Spleen (tissue), 11 donors: ENCODE results near the gene TENM4. TPM values are rescaled to one million over a fixed set of nuclear protein-coding genes. Genes with fewer than 3 reads are reported as not detected.

Source experiments
- DNase-seq: peaks from one replicate; pipeline ENCODE4 v3.0.0-alpha.2; 2020
- H3K27ac ChIP-seq, 8 donors: fragments of 200-600 bp; sonication (generic) in 7 of 8; 1 replicate in 4 of 8; 2 replicates in 4 of 8; pipeline versions ENCODE4 v1.5.0 to v1.8.0; 2016 to 2021; ENCODE audit warnings: inconsistent platforms in 4 of 8, mild to moderate bottlenecking in 4 of 8, moderate library complexity in 1 of 8
- H3K27me3 ChIP-seq, 7 donors: fragments of 200-600 bp; sonication (generic) in 6 of 7; replicated peaks in 1 of 7; 1 replicate in 4 of 7; 2 replicates in 3 of 7; pipeline versions ENCODE4 v1.5.0 to v1.8.0; 2016 to 2021; ENCODE audit warnings: inconsistent platforms in 3 of 7, mild to moderate bottlenecking in 1 of 7
- H3K36me3 ChIP-seq, 6 donors: fragments of 200-600 bp; sonication (generic) in 5 of 6; 1 replicate in 4 of 6; 2 replicates in 2 of 6; pipeline versions ENCODE4 v1.5.0 to v1.8.0; 2016 to 2021; ENCODE audit warnings: inconsistent platforms in 2 of 6
- H3K4me1 ChIP-seq, 6 donors: fragments of 200-600 bp; sonication (generic) in 5 of 6; 1 replicate in 3 of 6; 2 replicates in 3 of 6; pipeline versions ENCODE4 v1.5.0 to v1.8.0; 2016 to 2021; ENCODE audit warnings: inconsistent platforms in 3 of 6
- H3K4me3 ChIP-seq, 8 donors: fragments of 200-600 bp; sonication (generic) in 7 of 8; 1 replicate in 4 of 8; 2 replicates in 4 of 8; pipeline versions ENCODE4 v1.5.0 to v1.8.0; 2016 to 2021; ENCODE audit warnings: inconsistent platforms in 4 of 8, mild to moderate bottlenecking in 4 of 8, moderate library complexity in 2 of 8
- H3K9me3 ChIP-seq, 8 donors: fragments of 200-600 bp; sonication (generic) in 7 of 8; 1 replicate in 4 of 8; 2 replicates in 4 of 8; pipeline versions ENCODE4 v1.5.0 to v1.8.0; 2016 to 2021; ENCODE audit warnings: inconsistent platforms in 4 of 8
- CTCF ChIP-seq, 11 experiments: fragments of 200-600 bp in 7 of 11; fragments of 450-650 bp in 4 of 11; sonication (generic) in 4 of 11; IDR thresholded peaks in 8 of 11; conservative IDR thresholded peaks in 3 of 11; 1 replicate in 7 of 11; 2 replicates in 4 of 11; pipeline versions ENCODE4 v1.4.0 to v1.8.0; 2016 to 2021; ENCODE audit warnings: antibody characterized with exemption in 11 of 11, inconsistent platforms in 4 of 11, mild to moderate bottlenecking in 1 of 11
- POLR2A ChIP-seq, 3 donors: fragments of 450-650 bp; IDR thresholded peaks; one replicate each; pipeline ENCODE4 v1.5.1; 2017; ENCODE audit warnings: antibody characterized with exemption in 3 of 3, mild to moderate bottlenecking in 1 of 3
- POLR2AphosphoS5 ChIP-seq, 3 donors: sonication (generic); formaldehyde crosslinking; IDR thresholded peaks; one replicate each; pipeline ENCODE4 v1.5.1; 2017; ENCODE audit warnings: antibody characterized with exemption in 3 of 3
- WGBS, 5 donors: extraction: QIAGEN DNeasy Blood & Tissue Kit in 3 of 5; methylation state at CpG; one replicate each; pipeline versions ENCODE4 v1.1.5 to v1.1.7; 2013 to 2018; 5-methylcytosine and 5-hydroxymethylcytosine counted together
- intact Hi-C: fragments of 100-400 bp; cut with DNase I; formaldehyde crosslinking; loops from one replicate; pipeline ENCODE4 v1.15.0; 2023; ENCODE audit warnings: low total_unique reads
- polyA plus RNA-seq, 3 donors: library from polyadenylated mRNA; stranded (reverse); fragments of 200-250 nt; gene quantifications; one replicate each; pipeline ENCODE4 v1.2.1, GENCODE V29; 2013
- total RNA-seq, 7 donors: library from RNA; depleted of rRNA in 3 of 7; stranded (reverse); fragments of >200 nt in 3 of 7; fragmentation: NEBNext Ultra II Directional in 4 of 7; extraction: Animal tissue kit (Norgen Biotek cat#: 25700) in 4 of 7; gene quantifications; one replicate each; pipeline versions ENCODE4 v1.1.0 to v1.2.1, GENCODE V29; 2016 to 2021
- donor health status: healthy with polysubstance abuse.
- donor health status: DM: no; HTN: no; CAD: no; lungs with moderate emphysema.
- donor health status: DM: no; HTN: no; CAD: no.
- donor health status: Bipolar disorder and iron deficiency.
- donor health status: healthy.
- donor health status: DM: no; HTN: no; CAD: no.
- donor health status: DM: yes; HTN: yes; CAD: no.

TENM4 gene
- total and polyA plus RNA-seq, 10 donors = 0.09 to 4.5 (median 1.2) TPM

GRCh38 chr11:79077702-79078330, 363.0 kb downstream of the TENM4 start:
- intact Hi-C loops = loop anchor here (10.0 kb wide), 1 partner anchor 433 kb away; no protein-coding TSS in a partner anchor
- H3K4me3 ChIP-seq = no peak overlapping the region
- H3K4me1 ChIP-seq = no peaks in the 10 kb centered on the region
- TF ChIP-seq POLR2A (IDR thresholded peaks at IDR 0.05) (no peak), POLR2AphosphoS5 (IDR thresholded peaks at IDR 0.05) (no peak), CTCF (IDR thresholded peaks at IDR 0.05 in 8 of 11, conservative IDR thresholded peaks at IDR 0.05 in 3 of 11) (no peak)
- 45 to 69% (median 58%) methylated on average over 9 of the region's 9 CpGs for WGBS, 5 donors
- no peaks in the 10 kb centered on the region for H3K27me3 ChIP-seq
- H3K27ac ChIP-seq = no peak overlapping the region
- no peaks in the 10 kb centered on the region for H3K9me3 ChIP-seq
- H3K36me3 ChIP-seq = no peaks in the 10 kb centered on the region
- no peak for DNase-seq

- intact Hi-C loops = loop anchor here (10.0 kb wide), 1 partner anchor 432 kb away; no protein-coding TSS in a partner anchor
- 62 to 72% (median 69%) methylated on average over 4 of the region's 4 CpGs for WGBS, 5 donors
- Histone ChIP-seq H3K4me1 (no peaks in the 10 kb centered on the region), H3K27me3 (no peaks in the 10 kb centered on the region), H3K36me3 (no peaks in the 10 kb centered on the region), H3K4me3 (no peak overlapping the region), H3K9me3 (no peaks in the 10 kb centered on the region), H3K27ac (no peak overlapping the region)
- DNase-seq = no peak
- no peak for TF ChIP-seq POLR2AphosphoS5 (IDR thresholded peaks at IDR 0.05)
- peak in 10 of 11 experiments; percentile 13 to 68 (median 46) for TF ChIP-seq CTCF (IDR thresholded peaks at IDR 0.05 in 8 of 11, conservative IDR thresholded peaks at IDR 0.05 in 3 of 11)
These were observed 364.2 kb downstream of the TENM4 start for GRCh38 chr11:79076526-79077115.

GRCh38 chr11:79074547-79074946, 366.3 kb downstream of the TENM4 start:
- TF ChIP-seq POLR2A (IDR thresholded peaks at IDR 0.05) = no peak
- TF ChIP-seq CTCF (IDR thresholded peaks at IDR 0.05 in 8 of 11, conservative IDR thresholded peaks at IDR 0.05 in 3 of 11) = no peak
- no peak for TF ChIP-seq POLR2AphosphoS5 (IDR thresholded peaks at IDR 0.05)

GRCh38 chr11:79071190-79071589, 369.6 kb downstream of the TENM4 start:
- no peaks in the 10 kb centered on the region for H3K4me1 ChIP-seq
- H3K27me3 ChIP-seq = peaks cover 0 to 9% (median 0%) of the 10 kb centered on the region in 7 donors
- TF ChIP-seq CTCF (IDR thresholded peaks at IDR 0.05 in 8 of 11, conservative IDR thresholded peaks at IDR 0.05 in 3 of 11) (no peak), POLR2A (IDR thresholded peaks at IDR 0.05) (no peak), POLR2AphosphoS5 (IDR thresholded peaks at IDR 0.05) (no peak)
- DNase-seq = no peak
- intact Hi-C loops = loop anchor here (10.0 kb wide), 1 partner anchor 426 kb away; no protein-coding TSS in a partner anchor
- H3K9me3 ChIP-seq = no peaks in the 10 kb centered on the region
- WGBS, 5 donors = 86 to 100% (median 96%) methylated on average over 1 of the region's 1 CpG
- no peak overlapping the region for H3K27ac ChIP-seq
- H3K4me3 ChIP-seq = no peak overlapping the region
- H3K36me3 ChIP-seq = no peaks in the 10 kb centered on the region

More at GRCh38 chr11:79074547-79074946, 366.3 kb downstream of the TENM4 start:
- Histone ChIP-seq H3K27me3 (no peaks in the 10 kb centered on the region), H3K4me1 (no peaks in the 10 kb centered on the region), H3K9me3 (no peaks in the 10 kb centered on the region), H3K4me3 (no peak overlapping the region), H3K27ac (no peak overlapping the region), H3K36me3 (no peaks in the 10 kb centered on the region)
- DNase-seq = no peak
- intact Hi-C loops = loop anchor here (10.0 kb wide), 1 partner anchor 430 kb away; no protein-coding TSS in a partner anchor
- 87 to 99% (median 91%) methylated on average over 4 of the region's 4 CpGs for WGBS, 5 donors
